ENCODE measurements around the gene TPSAB1. TPM values are rescaled to one million over a fixed set of nuclear protein-coding genes. Genes with fewer than 3 reads are reported as not detected.
"Not testable (repeated sequence)": the region's sequence is repeated elsewhere in the genome, so short reads cannot be mapped to it uniquely, and the experiment has no call there.

TPSAB1 gene
- polyA plus RNA-seq, 12 donors: 0.79 to 5.3 (median 1.7) TPM; not detected in 2

- no peak for DNase-seq
Observed at GRCh38 chr16:1245452-1246020, 5.0 kb downstream of the TPSAB1 start.

GRCh38 chr16:1247903-1248537 lies 7.5 kb downstream of the TPSAB1 start:
- not testable (repeated sequence) for DNase-seq

GRCh38 chr16:1249031-1249755 lies 8.7 kb downstream of the TPSAB1 start:
- DNase-seq: not testable (repeated sequence)

- not testable (repeated sequence) for DNase-seq
Observed at GRCh38 chr16:1253701-1254364, 13.3 kb downstream of the TPSAB1 start.

- DNase-seq: not testable (repeated sequence)
Observed at GRCh38 chr16:1254821-1255220, 14.3 kb downstream of the TPSAB1 start.

GRCh38 chr16:1255276-1256122 lies 15.0 kb downstream of the TPSAB1 start, which contains the start of gene TPSD1:
TSS of gene TPSD1 (plus strand) at chr16:1256069. CDS start at chr16:1256281, 212 bp downstream.
- not testable (repeated sequence) for DNase-seq

- DNase-seq: not testable (repeated sequence)
Observed at GRCh38 chr16:1256296-1256873, 15.9 kb downstream of the TPSAB1 start.

GRCh38 chr16:1256874-1257322 lies 16.4 kb downstream of the TPSAB1 start:
- no peak for DNase-seq

GRCh38 chr16:1257561-1258224 lies 17.2 kb downstream of the TPSAB1 start:
- DNase-seq: no peak

GRCh38 chr16:1258225-1258600 lies 17.7 kb downstream of the TPSAB1 start:
- no peak for DNase-seq

GRCh38 chr16:1258906-1259759 lies 18.6 kb downstream of the TPSAB1 start:
- no peak for DNase-seq

- no peak for DNase-seq
Observed at GRCh38 chr16:1259760-1260068, 19.2 kb downstream of the TPSAB1 start.

GRCh38 chr16:1260101-1260680 lies 19.7 kb downstream of the TPSAB1 start:
- DNase-seq: no peak

- no peak for DNase-seq
Observed at GRCh38 chr16:1261131-1261892, 20.8 kb downstream of the TPSAB1 start.

- DNase-seq: no peak
Observed at GRCh38 chr16:1262210-1262845, 21.8 kb downstream of the TPSAB1 start.

- DNase-seq: no peak
Observed at GRCh38 chr16:1262846-1263221, 22.3 kb downstream of the TPSAB1 start.

GRCh38 chr16:1263591-1264344 lies 23.3 kb downstream of the TPSAB1 start:
- DNase-seq: no peak

Data from muscle of arm (tissue), 12 donors.